HEK293T (cell line): Measurements from ENCODE around the gene ANKS1A.

ENCODE experiments used
- CTCF ChIA-PET: fragments of 350-600 bp; formaldehyde crosslinking; extraction: SDS; loops from one replicate; lab custom pipeline; 2021; ENCODE audit warnings: antibody characterized with exemption, inconsistent platforms; lab: Yijun Ruan, JAX
- POLR2A ChIA-PET: fragments of 350-600 bp; formaldehyde crosslinking; extraction: SDS; loops from one replicate; lab custom pipeline; 2020; ENCODE audit warnings: antibody characterized with exemption, inconsistent platforms; lab: Yijun Ruan, JAX
- DNase-seq: peaks from one replicate; pipeline ENCODE4 v3.0.0; 2012; ENCODE audit warnings: mixed read lengths; ENCODE audit errors: extremely low spot score
- ARNT ChIP-seq: fragments of 450-650 bp; IDR thresholded peaks from 2 replicates; pipeline ENCODE4 v1.6.1; 2017; ENCODE audit warnings: mild to moderate bottlenecking
- BHLHE40 ChIP-seq: fragments of 450-650 bp; IDR thresholded peaks from 2 replicates; pipeline ENCODE4 v1.6.1; 2016; ENCODE audit warnings: mild to moderate bottlenecking, moderate library complexity, borderline replicate concordance
- CTBP1 ChIP-seq: fragments of 450-650 bp; IDR thresholded peaks from 2 replicates; pipeline ENCODE4 v1.6.1; 2016; ENCODE audit warnings: borderline replicate concordance
- ELF4 ChIP-seq: fragments of 450-650 bp; IDR thresholded peaks from 2 replicates; pipeline ENCODE4 v1.6.1; 2017; ENCODE audit warnings: antibody characterized with exemption
- FOXA1 ChIP-seq: fragments of 450-650 bp; IDR thresholded peaks from 2 replicates; pipeline ENCODE4 v1.6.1; 2016; ENCODE audit warnings: mild to moderate bottlenecking
- FOXK2 ChIP-seq: fragments of 450-650 bp; IDR thresholded peaks from 2 replicates; pipeline ENCODE4 v1.6.1; 2016; ENCODE audit warnings: mild to moderate bottlenecking
- FOXM1 ChIP-seq: fragments of 450-650 bp; IDR thresholded peaks from 2 replicates; pipeline ENCODE4 v1.6.1; 2017; ENCODE audit warnings: mild to moderate bottlenecking, borderline replicate concordance
- HDGF ChIP-seq: fragments of 450-650 bp; IDR thresholded peaks from 2 replicates; pipeline ENCODE4 v1.6.1; 2017; ENCODE audit warnings: antibody characterized with exemption, borderline replicate concordance
- L3MBTL2 ChIP-seq: fragments of 450-650 bp; conservative IDR thresholded peaks from 2 replicates; pipeline ENCODE4 v1.6.1; 2016; ENCODE audit warnings: mild to moderate bottlenecking
- LEF1 ChIP-seq: fragments of 450-650 bp; IDR thresholded peaks from 2 replicates; pipeline ENCODE4 v1.6.1; 2017; ENCODE audit warnings: mild to moderate bottlenecking, borderline replicate concordance
- NFRKB ChIP-seq: fragments of 450-650 bp; IDR thresholded peaks from 2 replicates; pipeline ENCODE4 v1.6.1; 2016; ENCODE audit warnings: mild to moderate bottlenecking, moderate library complexity
- SP1 ChIP-seq: fragments of 450-650 bp; IDR thresholded peaks from 2 replicates; pipeline ENCODE4 v1.6.1; 2017
- SUZ12 ChIP-seq: fragments of 450-650 bp; IDR thresholded peaks from 2 replicates; pipeline ENCODE4 v1.6.1; 2016; ENCODE audit warnings: mild to moderate bottlenecking
- TARDBP ChIP-seq: fragments of 450-650 bp; IDR thresholded peaks from 2 replicates; pipeline ENCODE4 v1.6.1; 2016
- ZNF384 ChIP-seq: fragments of 450-650 bp; IDR thresholded peaks from 2 replicates; pipeline ENCODE4 v1.6.1; 2016
- TF ChIP-seq, protein P1 (sequence below): fragments of 450-650 bp; IDR thresholded peaks from 2 replicates; pipeline ENCODE4 v1.6.1; 2016

ANKS1A gene

DNA sequence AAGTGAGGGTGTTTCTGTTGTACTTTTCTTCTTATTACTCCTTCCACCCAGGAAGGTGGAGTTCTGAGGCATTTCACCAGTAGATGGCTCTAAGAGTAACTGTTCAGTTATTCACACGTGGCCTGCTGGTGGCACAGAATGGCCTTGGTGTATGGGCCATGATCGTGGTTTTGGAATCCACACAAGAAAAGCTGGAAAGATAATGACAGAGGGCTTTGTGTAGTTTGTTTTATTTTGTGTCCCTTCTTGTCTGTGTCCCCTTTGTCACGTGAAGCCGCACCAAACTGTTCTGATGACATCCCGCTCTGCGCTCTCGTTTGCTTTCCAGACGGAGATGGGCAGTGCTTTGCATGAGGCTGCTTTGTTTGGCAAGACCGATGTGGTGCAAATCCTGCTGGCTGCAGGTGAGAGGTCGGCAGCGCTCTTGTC is 93.4 kb downstream of the ANKS1A start:
- DNase-seq: no peak
- TF ChIP-seq ZNF384 (no peak), BHLHE40 (no peak), L3MBTL2 (no peak), FOXM1 (no peak), SUZ12 (no peak), NFRKB (no peak), ARNT (no peak), LEF1 (no peak), ELF4 (no peak), TARDBP (no peak), FOXA1 (no peak), CTBP1 (no peak), FOXK2 (no peak), HDGF (no peak), SP1 (no peak)
- TF ChIP-seq, protein P1, sequence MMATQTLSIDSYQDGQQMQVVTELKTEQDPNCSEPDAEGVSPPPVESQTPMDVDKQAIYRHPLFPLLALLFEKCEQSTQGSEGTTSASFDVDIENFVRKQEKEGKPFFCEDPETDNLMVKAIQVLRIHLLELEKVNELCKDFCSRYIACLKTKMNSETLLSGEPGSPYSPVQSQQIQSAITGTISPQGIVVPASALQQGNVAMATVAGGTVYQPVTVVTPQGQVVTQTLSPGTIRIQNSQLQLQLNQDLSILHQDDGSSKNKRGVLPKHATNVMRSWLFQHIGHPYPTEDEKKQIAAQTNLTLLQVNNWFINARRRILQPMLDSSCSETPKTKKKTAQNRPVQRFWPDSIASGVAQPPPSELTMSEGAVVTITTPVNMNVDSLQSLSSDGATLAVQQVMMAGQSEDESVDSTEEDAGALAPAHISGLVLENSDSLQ: no peak
- ChIA-PET CTCF (interaction anchor here (1.2 kb wide), 1 partner anchor 158 kb away, joined by 3 read pairs; no protein-coding TSS in a partner anchor), POLR2A (no interaction called here)

DNA sequence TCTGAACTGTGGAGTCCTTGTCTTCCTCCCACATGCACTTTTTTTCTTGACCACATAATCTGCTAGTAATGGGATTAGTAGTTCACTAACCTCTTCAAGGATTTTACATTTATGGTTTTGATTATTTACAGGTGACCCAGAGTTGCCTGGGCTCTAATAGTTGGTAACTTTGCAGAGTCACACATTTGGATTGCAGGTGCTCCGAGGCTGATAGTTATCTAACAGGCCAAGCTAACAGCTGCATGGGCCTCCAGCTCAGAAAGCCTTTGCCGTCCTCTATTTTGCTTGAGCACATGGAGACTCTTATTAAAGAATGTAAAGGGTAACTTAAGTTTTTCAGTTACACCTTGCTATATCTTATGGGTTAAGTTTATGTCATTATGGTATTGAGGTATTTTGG is 95.4 kb downstream of the ANKS1A start:
- TF ChIP-seq NFRKB: no peak
- TF ChIP-seq FOXK2: no peak
- no peak for TF ChIP-seq L3MBTL2
- no peak for TF ChIP-seq SUZ12
- no peak for TF ChIP-seq HDGF
- no peak for TF ChIP-seq ARNT
- TF ChIP-seq, protein P1: no peak
- TF ChIP-seq ZNF384: no peak
- TF ChIP-seq FOXA1: no peak
- no peak for TF ChIP-seq BHLHE40
- no peak for TF ChIP-seq TARDBP
- no peak for TF ChIP-seq CTBP1
- TF ChIP-seq SP1: no peak
- no peak for TF ChIP-seq ELF4
- TF ChIP-seq FOXM1: no peak
- TF ChIP-seq LEF1: no peak
- DNase-seq: no peak
- CTCF ChIA-PET: no interaction called here
- POLR2A ChIA-PET: no interaction called here

DNA sequence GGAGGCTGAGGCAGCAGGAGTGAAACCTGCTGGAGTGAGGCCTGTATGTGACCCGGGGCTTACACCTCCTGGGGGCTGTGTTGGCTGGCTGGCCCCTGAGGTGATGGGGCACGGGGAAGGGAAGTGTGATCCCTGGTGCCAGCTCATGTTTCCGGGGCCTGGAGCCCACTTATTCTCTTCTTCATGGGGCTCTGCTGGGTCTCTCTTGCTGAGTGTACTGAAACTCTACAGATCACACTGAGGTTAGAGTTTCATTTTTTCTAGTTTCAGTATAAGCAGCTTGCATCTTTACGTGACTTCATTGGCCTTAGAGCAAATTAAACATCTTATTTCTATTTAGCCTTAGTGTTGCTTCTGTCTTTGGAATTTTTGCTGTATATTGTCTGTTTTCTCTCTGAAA is 96.2 kb downstream of the ANKS1A start:
- TF ChIP-seq CTBP1 (no peak), NFRKB (no peak), TARDBP (no peak), FOXK2 (no peak), ZNF384 (no peak), ARNT (no peak), SUZ12 (no peak), FOXM1 (no peak), L3MBTL2 (no peak), BHLHE40 (no peak), HDGF (no peak), FOXA1 (no peak)
- TF ChIP-seq, protein P1: no peak
- ChIA-PET CTCF (interaction anchor here (0.5 to 3.9 kb wide), 3 partner anchors 154 to 749 kb away, joined by 3 to 32 read pairs (median 4); no protein-coding TSS in a partner anchor), POLR2A (no interaction called here)
- DNase-seq: no peak

DNA sequence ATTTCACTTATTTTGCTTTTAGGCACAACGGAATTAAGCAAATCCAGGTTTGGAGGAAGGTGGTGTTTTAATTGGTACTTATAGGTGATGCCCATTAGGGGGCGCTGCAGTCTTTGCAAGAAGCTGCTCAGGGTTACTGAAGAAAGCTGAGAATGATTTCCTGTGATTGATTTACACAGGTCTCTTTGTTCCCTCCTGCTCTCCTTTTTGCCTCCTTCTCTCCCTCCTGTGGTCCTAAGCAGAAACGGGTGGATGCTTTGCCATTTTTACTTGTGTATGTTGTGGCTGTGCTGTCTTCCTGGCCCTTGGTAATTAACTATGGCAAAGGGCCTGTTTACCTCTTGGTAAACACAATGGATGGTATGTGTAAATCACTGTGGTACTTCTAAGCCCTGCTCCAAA is 97.8 kb downstream of the ANKS1A start:
- CTCF ChIA-PET: interaction anchor here (0.7 to 3.9 kb wide), 15 partner anchors 11 to 358 kb away, joined by 3 to 32 read pairs (median 3); no protein-coding TSS in a partner anchor

DNA sequence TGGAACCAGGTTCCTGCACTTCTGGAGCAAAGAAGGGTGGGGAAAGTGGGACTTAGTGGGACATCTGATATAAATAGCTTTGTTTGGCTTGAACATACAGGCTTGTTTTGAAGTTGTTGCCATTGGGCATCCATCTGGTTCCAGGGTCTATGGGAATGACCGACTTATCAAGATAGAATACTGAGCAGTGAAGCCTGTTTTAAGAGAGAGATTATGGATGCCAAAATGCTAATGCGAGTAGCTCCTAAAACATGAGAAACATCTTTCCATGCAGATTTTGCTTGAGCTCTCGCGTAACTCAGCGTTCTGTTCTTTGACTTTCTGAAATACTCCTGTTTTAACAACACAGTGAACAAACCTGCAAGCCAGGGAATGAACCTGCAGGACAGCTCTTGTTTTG is 98.5 kb downstream of the ANKS1A start:
- DNase-seq: no peak
- TF ChIP-seq NFRKB (no peak), HDGF (no peak), ARNT (no peak), TARDBP (no peak), LEF1 (no peak), ZNF384 (no peak), BHLHE40 (no peak), FOXM1 (no peak), L3MBTL2 (no peak), CTBP1 (no peak), ELF4 (no peak)
- TF ChIP-seq, protein P1: no peak
- ChIA-PET CTCF (interaction anchor here (0.9 to 3.9 kb wide), 7 partner anchors 10 to 256 kb away, joined by 3 to 32 read pairs (median 4); no protein-coding TSS in a partner anchor), POLR2A (no interaction called here)

More for the DNA sequence above, 97.8 kb downstream of the ANKS1A start:
- TF ChIP-seq, protein P1: peak; percentile 81
- TF ChIP-seq ELF4 (no peak), BHLHE40 (no peak), NFRKB (no peak)
- DNase-seq: peak; percentile 74
- POLR2A ChIA-PET: no interaction called here
